ENCODE measurements around the gene THAP3.

GRCh38 chr1:6588893-6589520, 35.7 kb upstream of the THAP3 start:
- TF ChIP-seq CTCF (IDR thresholded peaks at IDR 0.05) (no peak), POLR2A (IDR thresholded peaks at IDR 0.05) (no peak)

Data from tibial nerve (tissue), 3 donors.